Suprapubic skin (tissue), 4 donors: ENCODE results near the gene GATAD2B.

Experiments
- POLR2A ChIP-seq, 2 donors: fragments of 450-650 bp; IDR thresholded peaks; one replicate each; pipeline ENCODE4 v1.6.1; 2017; ENCODE audit warnings: antibody characterized with exemption in 2 of 2, mild to moderate bottlenecking in 2 of 2, moderate library complexity in 2 of 2
- POLR2AphosphoS5 ChIP-seq, 3 donors: sonication (generic); formaldehyde crosslinking; IDR thresholded peaks; one replicate each; pipeline ENCODE4 v1.6.1; 2017; ENCODE audit warnings: antibody characterized with exemption in 3 of 3
- TF ChIP-seq, protein P1 (sequence below), 2 donors: fragments of 200-600 bp in 1 of 2; fragments of 450-650 bp in 1 of 2; sonication (generic) in 1 of 2; IDR thresholded peaks; one replicate each; pipeline ENCODE4 v1.5.1; 2016 to 2019; ENCODE audit warnings: antibody characterized with exemption in 2 of 2, mild to moderate bottlenecking in 1 of 2, moderate library complexity in 1 of 2

DNA sequence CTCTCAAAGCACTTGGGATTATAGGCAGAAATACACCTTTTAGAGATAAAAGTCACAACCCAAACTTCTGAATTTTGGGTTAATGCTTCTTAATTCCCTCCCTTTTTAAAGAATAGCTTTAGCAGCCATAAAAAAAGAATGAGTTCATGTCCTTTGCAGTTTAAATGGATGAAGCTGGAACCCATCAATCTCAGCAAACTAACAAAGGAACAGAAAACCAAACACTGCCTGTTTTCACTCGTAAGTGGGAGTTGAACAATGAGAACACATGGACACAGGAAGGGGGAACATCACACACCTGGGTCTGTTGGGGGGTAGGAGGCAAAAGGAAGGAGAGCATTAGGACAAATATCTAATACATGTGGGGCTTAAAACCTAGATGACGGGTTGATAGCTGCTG, 91.7 kb downstream of the GATAD2B start:
- TF ChIP-seq, protein P1, sequence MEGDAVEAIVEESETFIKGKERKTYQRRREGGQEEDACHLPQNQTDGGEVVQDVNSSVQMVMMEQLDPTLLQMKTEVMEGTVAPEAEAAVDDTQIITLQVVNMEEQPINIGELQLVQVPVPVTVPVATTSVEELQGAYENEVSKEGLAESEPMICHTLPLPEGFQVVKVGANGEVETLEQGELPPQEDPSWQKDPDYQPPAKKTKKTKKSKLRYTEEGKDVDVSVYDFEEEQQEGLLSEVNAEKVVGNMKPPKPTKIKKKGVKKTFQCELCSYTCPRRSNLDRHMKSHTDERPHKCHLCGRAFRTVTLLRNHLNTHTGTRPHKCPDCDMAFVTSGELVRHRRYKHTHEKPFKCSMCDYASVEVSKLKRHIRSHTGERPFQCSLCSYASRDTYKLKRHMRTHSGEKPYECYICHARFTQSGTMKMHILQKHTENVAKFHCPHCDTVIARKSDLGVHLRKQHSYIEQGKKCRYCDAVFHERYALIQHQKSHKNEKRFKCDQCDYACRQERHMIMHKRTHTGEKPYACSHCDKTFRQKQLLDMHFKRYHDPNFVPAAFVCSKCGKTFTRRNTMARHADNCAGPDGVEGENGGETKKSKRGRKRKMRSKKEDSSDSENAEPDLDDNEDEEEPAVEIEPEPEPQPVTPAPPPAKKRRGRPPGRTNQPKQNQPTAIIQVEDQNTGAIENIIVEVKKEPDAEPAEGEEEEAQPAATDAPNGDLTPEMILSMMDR (IDR thresholded peaks at IDR 0.05): no peak
- TF ChIP-seq POLR2AphosphoS5 (IDR thresholded peaks at IDR 0.05) (no peak), POLR2A (IDR thresholded peaks at IDR 0.05) (no peak)
